GM18870 (cell line): Measurements from ENCODE around the gene TRABD2B.
"Not testable (repeated sequence)": the region's sequence is repeated elsewhere in the genome, so short reads cannot be mapped to it uniquely, and the experiment has no call there.

ENCODE experiments used
- ATAC-seq: cut with Tn5 transposase; IDR thresholded peaks from one replicate; pipeline ENCODE4 v1.9.1; 2021; ENCODE audit warnings: moderate library complexity; ENCODE audit not compliant: unreplicated experiment

The TRABD2B gene

DNA sequence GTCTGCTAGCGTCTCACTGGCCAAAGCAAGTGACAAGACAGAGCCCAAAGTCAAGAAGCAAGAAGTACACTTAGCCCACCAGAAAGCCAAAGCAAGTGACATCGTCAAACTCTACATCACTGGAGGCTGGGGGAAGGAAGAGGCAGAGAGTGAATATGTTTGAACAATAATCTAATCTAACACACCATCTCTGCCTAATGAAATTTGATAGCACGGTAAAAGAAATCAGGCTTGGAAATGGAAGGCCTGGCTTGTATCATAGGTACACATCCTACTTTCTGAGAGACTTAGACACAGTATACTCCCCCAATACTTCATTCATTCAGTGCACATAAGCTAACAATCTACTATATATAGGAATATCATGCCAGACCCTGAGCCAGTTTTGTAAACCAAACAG, 26.3 kb downstream of the TRABD2B start:
- no peak for ATAC-seq

DNA sequence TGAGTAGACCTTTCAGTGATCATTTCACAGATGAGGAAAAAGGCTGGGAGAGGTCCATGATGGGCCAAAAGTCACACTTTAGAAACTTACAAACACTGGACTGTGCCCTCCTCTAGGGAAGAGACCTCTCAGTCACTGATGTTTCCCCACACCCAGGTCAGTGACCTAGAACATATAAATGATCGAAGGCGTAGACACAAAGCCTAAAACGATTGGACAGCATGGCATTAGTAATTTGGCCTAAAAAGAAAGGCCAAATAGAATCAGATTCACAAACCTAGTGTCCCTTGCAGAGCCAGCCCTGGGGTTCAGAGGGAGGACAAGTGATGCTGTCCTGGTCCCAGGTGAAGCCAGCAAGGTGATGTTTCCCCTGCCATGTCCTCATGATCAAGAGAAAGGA, 27.7 kb downstream of the TRABD2B start:
- no peak for ATAC-seq

GRCh38 chr1:47968556-47968888, 28.7 kb downstream of the TRABD2B start:
- ATAC-seq, result no peak

DNA sequence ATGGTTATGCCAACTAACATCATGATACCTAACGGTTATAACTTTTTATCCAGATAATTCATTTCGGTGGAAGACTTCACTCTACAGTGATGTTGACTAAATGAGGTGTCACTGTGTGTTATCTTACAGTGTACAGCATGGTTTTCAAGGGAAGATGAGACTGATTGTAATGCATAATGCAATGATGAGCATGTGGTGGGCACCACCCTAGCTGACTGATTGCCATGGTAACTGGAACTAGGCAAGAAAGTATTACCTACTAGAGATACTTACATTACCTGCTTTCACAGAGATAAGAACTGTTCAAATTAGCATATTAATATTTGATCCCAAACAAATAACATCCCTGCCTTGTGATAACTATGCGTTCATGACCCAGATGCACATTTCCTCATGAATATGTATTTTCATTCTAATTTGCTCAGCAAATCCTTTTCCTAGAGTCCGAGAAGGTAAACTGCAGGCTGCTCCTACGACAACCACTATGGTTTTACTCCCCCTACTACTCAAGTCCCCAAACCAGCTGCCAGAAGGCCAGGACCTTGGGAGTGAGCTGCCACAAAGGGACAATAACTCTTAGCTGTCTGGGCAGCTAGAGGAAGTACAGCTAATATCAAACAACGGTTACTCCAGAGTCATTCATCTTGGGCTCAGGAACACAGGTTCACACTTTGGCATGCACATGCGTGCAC, 29.2 kb downstream of the TRABD2B start:
- no peak for ATAC-seq

DNA sequence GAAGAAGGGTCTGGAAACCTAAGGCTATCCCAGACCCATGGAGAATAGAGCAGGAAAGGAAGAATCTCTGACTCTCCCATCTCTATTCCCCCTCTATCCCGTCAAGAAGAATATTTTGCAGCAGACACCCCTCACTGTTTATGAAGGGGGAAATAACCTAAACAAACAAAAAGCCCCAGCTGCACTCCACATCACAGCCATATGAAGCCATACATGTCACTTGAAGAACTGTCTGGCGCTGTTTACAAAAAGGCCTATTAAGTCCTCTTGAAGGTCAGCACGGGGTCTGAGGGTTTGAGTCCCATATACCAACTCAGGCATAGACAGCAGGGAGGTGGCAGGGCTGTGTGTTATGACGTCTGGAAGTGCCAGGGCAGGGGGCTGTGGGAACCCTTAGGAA, 31.4 kb downstream of the TRABD2B start:
- ATAC-seq, result no peak

DNA sequence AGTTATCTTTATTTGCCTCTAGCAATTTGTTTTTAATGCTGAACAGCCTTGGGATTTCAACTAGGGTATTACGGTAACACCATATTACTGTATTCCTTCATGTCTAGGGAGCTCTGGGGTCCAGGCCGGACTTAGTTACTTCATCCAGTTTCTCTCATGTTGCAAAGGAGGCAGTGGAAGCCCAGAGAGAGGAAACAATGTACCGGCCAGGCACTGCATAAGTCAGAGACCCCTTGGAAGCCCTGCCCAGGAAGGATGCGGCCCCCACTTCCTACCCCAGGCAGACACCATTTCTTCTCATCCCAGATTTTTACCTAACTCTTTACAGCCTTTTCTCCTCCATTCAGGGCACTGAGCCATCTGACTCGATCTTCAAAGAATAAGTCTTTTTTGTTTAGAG, 32.5 kb downstream of the TRABD2B start:
- no peak for ATAC-seq

DNA sequence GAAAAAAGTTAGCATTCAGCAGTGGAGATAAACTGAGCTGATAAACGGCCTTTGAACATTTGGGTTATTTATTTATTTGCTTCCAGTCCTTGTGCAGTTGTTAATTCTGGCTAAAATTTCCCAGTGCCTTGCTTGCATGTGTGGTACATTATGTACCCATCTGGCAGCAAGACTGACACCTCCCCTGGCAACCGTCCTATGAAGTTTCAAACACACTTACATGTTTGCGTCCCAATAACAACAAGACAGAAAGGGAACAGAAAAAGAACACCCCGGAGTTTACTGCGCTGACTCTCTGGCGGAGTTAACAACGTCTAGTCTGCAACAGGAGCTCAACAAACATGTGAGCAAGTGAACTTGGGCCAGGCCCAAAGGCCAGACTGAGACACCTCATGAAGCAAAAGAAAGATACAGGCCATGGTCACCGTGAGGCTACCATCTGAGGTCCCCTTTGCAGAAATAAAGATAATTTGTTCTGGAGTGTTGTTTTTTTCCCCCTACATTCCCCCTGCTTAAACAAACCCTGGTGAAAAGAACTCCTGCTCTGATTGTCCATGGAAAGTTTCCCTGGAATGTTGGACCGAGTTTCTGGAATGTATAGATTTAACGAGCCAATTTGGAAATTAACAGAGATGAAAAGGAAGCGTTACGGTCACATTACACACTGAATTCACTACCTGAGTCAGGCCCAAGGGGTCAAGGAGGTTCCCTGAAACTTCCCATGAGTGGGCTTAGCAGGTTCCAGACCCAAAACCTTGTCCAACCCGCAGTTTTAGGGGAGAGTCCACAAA, 33.4 kb downstream of the TRABD2B start:
- no peak for ATAC-seq

- ATAC-seq, result no peak
Observed at GRCh38 chr1:47962750-47963492, 34.3 kb downstream of the TRABD2B start.

- ATAC-seq, result not testable (repeated sequence)
Observed at GRCh38 chr1:47961835-47962234, 35.4 kb downstream of the TRABD2B start.

- not testable (repeated sequence) for ATAC-seq
Observed at GRCh38 chr1:47956491-47956890, 40.7 kb downstream of the TRABD2B start.

GRCh38 chr1:47953661-47954060, 43.5 kb downstream of the TRABD2B start:
- no peak for ATAC-seq

DNA sequence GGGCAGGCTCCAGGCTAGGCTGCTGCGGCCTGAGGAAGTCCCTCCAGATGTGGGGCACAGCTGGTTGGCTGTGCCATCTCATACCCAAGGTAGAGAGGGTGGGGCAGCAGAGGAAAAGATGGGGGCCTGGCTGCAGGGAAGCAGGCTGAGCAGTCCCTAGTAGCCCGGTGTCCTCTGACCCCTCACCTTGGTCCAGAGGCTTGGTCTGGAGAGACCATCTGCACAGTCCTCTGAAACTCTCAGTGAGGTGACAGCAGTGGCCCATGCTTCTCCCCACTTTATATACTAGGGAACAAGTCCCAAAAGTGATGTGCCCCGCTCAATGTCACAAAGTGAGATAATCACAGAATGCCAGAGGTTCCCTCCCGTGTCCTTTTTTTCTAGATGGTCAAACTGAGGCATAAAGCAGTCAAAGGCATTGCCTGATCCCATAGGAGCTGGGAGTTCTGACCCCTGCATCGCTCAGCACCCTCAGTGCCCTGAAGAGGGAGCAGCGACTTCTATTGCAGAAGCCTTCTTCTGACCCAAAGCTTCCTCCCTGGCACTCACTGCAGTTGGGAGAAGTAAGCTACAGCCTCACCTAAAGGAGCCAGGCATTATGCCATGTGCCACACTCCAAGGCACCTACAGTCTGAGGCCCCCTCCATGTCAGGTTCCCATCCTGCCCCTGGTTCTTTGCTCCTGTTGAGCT, 45.5 kb downstream of the TRABD2B start:
- ATAC-seq, result no peak

GRCh38 chr1:47951026-47951425, 46.2 kb downstream of the TRABD2B start:
- no peak for ATAC-seq

- ATAC-seq, result no peak
Observed at GRCh38 chr1:47950471-47950870, 46.7 kb downstream of the TRABD2B start.

DNA sequence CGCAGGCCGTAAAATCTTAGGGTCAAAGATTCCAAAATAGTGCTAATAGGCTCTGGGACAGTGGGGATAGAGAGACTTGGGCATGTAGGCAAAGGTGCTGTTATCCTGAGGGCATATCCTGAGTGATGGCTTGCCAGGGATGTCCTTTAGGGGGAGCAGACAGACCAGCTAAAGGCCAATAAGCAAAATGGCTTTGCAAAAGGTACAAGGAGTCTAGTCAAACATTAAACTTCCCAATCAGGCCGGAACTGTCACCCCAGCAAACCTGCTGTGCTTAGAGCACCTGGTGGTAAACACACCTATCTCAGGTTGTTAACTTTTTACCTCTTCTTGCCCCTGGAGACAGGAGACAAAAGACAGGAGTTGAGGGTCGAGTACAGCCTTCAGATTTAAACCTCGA, 49.1 kb downstream of the TRABD2B start:
- ATAC-seq, result no peak

GRCh38 chr1:47947531-47947930, 49.7 kb downstream of the TRABD2B start:
- ATAC-seq, result no peak

DNA sequence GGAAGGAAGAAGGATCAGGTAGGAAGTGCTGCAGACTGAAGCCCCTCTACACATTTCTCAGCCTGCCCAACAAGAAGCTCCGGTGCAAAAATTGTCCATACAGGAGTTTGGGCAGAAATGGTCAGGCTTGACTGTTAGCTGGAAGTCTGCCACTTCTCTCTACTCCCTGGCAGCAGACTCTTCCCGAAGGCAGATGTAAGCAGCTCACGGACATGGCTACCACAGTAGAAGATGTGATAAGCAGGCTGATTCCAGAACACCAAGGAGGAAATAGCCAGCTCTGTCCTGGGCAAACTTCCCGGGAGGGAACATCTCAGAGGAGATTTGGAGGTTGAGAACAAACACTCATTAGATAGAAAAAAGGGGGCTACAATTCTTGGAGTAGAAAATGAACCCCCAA, 52.6 kb downstream of the TRABD2B start:
- ATAC-seq, result no peak

DNA sequence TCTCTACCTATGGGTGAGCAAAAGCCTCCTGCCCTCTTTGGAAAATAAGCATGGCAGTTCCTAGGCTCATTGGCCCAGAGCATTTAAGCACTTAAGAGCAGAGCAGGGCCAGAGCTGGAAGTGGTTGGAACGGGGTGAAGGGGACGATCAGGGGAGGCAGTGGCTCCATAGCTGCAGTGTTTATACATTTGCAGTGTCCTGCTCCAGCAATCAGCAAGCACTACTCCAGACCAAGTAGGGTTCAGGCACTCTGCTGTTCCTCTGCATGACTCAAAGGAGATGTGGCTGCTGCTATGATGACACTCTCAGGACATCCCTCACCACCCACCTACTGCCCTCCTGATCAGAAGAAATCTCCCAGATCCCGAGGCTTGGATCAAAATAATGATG, 55.0 kb downstream of the TRABD2B start:
- no peak for ATAC-seq

GRCh38 chr1:47941609-47942239, 55.5 kb downstream of the TRABD2B start:
- ATAC-seq, result no peak

GRCh38 chr1:47940779-47941178, 56.4 kb downstream of the TRABD2B start:
- no peak for ATAC-seq

- no peak for ATAC-seq
Observed at GRCh38 chr1:47940326-47940725, 56.9 kb downstream of the TRABD2B start.
